ENCODE results near the gene RBM46.

DNA sequence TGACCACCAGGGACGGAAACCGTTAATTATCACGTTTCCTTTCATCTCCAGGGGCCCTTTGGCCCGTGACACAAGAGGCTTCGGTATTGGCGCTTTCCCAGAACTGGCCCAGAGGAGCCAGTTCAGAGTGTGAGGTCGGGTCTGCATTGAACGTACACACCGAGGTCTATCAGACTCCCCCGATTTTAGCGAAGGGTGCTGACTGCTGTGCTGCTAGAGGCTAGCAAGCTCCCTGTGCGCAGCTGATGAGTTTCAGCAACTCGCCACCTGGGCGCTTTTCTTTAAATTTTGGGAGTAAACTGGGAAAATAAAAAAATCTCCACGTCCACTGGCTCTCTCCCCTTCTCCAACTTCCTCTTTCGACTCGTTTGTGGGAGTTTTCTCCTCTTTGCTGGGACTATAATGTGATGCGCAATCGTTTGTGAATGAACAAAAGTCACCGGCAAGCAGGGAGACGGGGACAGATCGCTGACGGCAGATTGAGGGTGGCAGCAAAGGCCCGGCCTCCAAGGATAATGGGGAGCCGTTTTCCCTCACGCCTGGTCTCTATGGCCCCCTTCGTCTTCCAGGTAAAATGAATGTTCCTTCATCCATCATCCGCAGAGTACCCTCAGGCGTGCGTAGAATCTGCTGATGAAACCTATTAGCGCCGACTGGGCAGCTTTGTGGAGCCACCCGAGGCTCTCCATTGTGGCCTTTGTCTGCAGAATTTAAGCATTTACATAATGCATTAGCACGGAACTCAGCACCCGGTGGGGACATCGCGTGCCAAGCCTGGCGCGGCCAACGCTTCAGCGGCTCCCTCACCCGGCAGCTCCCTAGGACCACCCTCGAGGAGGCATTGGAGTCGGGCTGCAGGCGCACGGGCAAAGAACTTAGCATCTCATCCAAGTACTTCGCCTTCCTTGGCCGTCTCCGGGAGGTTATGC is 38.9 kb upstream of the RBM46 start:
- TF ChIP-seq, protein P1, sequence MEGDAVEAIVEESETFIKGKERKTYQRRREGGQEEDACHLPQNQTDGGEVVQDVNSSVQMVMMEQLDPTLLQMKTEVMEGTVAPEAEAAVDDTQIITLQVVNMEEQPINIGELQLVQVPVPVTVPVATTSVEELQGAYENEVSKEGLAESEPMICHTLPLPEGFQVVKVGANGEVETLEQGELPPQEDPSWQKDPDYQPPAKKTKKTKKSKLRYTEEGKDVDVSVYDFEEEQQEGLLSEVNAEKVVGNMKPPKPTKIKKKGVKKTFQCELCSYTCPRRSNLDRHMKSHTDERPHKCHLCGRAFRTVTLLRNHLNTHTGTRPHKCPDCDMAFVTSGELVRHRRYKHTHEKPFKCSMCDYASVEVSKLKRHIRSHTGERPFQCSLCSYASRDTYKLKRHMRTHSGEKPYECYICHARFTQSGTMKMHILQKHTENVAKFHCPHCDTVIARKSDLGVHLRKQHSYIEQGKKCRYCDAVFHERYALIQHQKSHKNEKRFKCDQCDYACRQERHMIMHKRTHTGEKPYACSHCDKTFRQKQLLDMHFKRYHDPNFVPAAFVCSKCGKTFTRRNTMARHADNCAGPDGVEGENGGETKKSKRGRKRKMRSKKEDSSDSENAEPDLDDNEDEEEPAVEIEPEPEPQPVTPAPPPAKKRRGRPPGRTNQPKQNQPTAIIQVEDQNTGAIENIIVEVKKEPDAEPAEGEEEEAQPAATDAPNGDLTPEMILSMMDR (IDR thresholded peaks at IDR 0.05): no peak
- TF ChIP-seq POLR2AphosphoS5 (IDR thresholded peaks at IDR 0.05; ENCODE audit: low read depth, low read length) (no peak), SIN3A (IDR thresholded peaks at IDR 0.05; ENCODE audit: borderline replicate concordance, insufficient read depth, low read depth, low read length) (no peak)

Data from Panc1 (cell line).